WI38 (cell line): Measurements from ENCODE around the gene IL1RL1.

ENCODE experiments used
- H3K4me3 ChIP-seq: 2 replicates; pipeline ENCODE4 v1.5.1; 2011; ENCODE audit warnings: low read depth, mild to moderate bottlenecking, control low read depth, low read length
- TF ChIP-seq, protein P1 (sequence below): IDR thresholded peaks from 2 replicates; pipeline ENCODE4 v1.5.1; 2012; ENCODE audit warnings: low read depth, mild to moderate bottlenecking, control low read depth, low read length

The IL1RL1 gene

DNA sequence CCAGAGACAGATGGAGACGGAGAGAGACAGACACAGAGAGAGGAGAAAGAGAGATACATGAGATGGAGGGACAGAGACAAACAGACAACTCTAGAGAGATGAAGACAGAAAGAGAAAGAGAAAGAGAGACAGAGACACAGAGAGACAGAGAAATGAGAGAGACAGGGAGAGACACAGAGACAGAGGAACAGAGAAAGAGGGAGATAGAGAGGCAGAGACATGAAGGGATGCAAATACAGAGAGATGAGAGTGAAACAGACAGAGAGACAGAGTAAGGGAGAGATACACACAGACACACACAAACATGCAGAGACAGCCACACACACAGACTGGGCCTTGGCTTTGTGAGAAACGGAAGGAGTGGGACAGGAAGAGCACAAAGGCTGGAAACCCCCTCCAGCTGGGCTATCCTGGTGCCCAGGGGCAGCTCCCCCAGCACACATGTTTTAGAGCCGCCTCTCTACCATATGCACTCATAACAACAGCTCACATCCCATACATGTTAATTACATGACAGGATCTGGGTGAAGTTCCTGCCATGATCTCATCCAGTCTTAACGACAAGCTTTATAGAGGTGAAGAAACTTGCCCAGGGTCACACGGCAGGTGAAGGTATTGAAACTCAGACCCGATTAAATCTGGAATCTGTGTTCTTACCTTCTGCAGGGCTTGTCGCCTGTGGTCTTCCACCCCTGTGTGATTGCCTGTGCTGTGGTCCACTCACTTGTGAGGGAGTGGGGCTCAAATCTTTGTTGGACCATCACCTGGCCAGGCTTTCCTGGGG is 76.6 kb downstream of the IL1RL1 start:
- TF ChIP-seq, protein P1, sequence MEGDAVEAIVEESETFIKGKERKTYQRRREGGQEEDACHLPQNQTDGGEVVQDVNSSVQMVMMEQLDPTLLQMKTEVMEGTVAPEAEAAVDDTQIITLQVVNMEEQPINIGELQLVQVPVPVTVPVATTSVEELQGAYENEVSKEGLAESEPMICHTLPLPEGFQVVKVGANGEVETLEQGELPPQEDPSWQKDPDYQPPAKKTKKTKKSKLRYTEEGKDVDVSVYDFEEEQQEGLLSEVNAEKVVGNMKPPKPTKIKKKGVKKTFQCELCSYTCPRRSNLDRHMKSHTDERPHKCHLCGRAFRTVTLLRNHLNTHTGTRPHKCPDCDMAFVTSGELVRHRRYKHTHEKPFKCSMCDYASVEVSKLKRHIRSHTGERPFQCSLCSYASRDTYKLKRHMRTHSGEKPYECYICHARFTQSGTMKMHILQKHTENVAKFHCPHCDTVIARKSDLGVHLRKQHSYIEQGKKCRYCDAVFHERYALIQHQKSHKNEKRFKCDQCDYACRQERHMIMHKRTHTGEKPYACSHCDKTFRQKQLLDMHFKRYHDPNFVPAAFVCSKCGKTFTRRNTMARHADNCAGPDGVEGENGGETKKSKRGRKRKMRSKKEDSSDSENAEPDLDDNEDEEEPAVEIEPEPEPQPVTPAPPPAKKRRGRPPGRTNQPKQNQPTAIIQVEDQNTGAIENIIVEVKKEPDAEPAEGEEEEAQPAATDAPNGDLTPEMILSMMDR: no peak
- no peak overlapping the region for H3K4me3 ChIP-seq

DNA sequence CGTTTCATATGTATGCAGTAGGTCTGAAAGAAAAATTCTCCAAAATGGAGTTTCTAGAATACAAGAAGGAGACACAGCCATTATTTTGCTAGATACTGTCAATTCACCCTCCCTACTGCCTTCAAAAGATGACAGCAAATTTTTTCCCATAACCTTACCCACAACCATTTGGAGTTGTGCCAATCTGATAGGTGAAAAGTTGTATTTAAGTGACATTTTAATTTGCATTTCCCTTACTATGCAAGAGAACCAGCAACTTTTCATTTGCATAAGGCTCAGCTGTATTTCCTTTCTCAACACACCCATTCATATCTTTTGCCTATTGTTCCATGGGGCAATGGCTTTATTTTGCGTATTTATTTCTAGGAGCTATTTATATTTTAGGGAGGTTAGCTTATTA is 80.2 kb downstream of the IL1RL1 start:
- H3K4me3 ChIP-seq: no peak overlapping the region
- TF ChIP-seq, protein P1: no peak

DNA sequence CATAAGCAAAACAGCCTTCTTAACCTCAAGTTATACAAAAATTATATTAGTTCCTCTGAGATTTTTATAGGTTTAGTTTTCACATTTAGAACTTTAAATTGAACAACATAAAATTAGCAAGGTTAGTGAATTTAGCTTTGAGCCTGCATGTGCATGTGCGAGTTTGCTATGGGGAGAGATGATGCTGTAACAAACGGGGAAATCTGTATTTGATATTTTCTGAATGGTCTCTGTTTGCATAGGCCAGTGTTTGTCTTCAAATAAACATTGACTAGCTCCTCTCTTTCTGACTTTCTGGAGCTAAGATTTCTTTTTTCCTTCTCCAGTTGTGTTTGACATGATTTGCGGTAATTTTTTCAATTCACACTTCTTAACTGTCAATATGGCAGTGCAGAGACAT is 80.7 kb downstream of the IL1RL1 start:
- TF ChIP-seq, protein P1: no peak
- H3K4me3 ChIP-seq: no peak overlapping the region

DNA sequence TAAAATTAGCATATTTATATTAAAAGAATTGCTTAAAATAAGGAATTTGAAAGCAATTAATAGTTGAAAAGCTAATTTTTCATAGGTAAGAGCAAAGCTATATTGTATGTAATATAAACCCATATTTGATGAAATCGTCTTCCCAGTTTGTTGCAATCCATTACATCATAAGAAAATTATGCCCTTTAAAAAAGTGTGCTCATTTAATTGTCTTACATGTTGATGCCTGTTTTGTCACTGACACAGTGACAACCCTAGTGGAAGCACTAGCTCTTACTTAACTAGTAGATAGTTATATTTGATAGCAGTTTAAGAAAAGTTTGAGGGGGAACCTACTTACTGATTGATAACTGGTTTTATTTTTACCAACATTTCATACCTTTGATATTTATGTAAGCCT is 81.6 kb downstream of the IL1RL1 start:
- TF ChIP-seq, protein P1: no peak

DNA sequence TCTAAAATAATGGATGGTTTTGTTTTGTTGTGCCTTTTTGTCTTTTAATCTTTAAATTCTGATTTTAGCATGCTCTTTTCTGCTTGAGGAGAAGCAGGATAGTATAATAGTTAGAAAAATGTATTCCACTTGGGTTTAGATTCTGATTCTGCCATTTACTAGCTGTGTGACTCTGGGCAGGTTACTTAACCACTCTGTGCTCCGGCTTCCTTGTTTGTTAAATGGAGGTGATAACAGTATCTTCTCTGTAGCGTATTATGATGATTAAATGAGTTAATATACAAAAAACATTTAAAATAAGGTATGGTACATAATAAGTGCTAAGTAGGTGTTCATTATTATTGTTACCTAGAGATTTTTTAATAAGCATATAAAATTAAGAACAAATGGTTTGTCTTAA is 84.6 kb downstream of the IL1RL1 start:
- H3K4me3 ChIP-seq: no peak overlapping the region
- TF ChIP-seq, protein P1: no peak

More for the DNA sequence above, 81.6 kb downstream of the IL1RL1 start:
- no peak overlapping the region for H3K4me3 ChIP-seq

DNA sequence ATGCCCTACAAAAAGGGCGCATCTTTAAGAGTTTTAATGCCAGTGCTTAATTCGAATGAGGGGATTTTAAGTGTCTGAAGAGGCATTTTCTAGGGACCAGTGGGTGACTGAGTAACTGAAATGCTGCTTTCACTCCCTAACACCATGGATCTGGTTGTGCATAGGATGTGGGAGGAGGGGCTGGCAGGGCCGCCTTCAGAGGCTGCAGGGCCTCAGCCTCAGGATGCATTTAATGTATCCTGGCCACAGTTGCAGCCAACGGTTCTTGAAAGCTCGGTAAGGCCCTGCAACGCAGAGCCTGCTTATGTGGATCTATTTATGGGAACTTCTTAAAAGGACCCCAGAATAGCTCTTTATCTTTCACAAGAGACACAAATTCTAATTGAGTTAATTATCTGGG is 85.8 kb downstream of the IL1RL1 start:
- TF ChIP-seq, protein P1: no peak
- no peak overlapping the region for H3K4me3 ChIP-seq

DNA sequence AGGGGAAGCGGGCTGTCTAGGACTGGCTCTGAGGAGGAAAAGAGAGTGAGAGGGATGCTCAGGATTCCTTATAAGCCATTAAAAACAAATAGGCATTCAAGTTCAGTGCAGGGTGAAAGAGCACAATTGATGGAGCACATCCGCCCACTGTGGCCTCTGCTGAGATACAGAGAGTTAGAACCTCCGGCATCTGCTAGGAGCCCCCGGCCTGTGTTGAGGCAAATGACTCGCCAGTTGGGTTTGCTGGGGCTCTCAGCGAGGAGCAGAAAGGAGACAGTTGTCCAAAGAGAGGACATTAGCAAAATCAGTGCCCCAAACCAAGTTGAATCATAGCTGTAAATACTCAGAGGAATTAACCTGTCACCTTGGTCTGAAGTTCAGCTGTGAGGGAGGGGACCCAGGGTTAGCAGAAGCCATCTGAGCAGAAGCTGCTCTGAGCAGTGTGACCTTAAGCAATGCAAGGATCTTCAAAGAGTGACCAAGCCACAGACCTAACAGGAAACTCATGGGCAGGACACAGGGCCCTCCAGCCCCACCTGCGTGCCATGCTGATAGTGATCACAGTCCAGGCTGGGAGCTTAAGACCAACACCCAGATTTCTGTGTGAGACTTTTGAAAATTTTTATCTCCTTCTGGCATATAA is 88.3 kb downstream of the IL1RL1 start:
- no peak overlapping the region for H3K4me3 ChIP-seq
- TF ChIP-seq, protein P1: no peak
